ENCODE data around the gene PTGER1.

DNA sequence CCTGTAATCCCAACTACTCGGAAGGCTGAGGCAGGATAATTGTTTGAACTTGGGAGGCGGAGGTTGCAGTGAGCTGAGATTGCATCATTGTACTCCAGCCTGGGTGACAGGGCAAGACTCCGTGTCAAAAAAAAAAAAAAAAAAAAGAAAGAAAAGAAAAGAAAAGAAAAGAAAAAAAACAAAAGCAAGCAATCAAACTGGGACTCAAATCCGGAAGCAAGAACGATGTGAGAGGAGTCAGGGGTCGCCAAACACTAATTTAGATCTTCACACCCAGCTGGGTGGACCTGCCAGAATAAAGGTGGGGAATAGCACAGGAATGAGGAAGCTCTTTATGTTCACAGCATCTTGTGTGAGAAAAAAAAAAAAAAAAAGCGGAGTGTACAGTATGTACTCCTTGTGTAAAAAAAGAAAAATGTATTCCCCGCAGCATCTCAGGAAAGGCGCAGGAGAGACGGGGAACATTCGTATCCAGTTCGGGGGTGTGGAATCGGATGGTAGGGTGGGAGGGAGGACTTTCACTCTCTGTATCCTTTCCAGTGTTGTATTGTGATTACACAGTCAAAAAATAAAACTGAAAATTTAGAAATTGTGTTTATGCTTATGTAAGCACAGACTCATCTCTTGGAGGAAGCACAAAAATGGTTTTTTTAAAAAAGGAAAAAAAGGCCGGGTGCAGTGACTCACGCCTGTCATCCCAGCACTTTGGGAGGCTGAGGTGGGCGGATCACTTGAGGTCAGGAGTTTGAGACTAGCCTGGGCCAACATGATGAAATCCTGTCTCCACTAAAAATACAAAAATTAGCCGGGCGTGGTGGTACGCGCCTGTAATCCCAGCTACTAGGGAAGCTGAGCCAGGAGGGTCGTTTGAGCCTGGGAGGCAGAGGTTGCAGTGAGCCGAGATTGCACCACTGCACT lies 35.4 kb upstream of the PTGER1 start:
- TF ChIP-seq POLR2A (IDR thresholded peaks at IDR 0.05; ENCODE audit: low read length) (no peak), GATA1 (IDR thresholded peaks at IDR 0.05; ENCODE audit: low read depth, low read length) (no peak)
